Measurements from ENCODE around the gene TOMM20L. TPM values are rescaled to one million over a fixed set of nuclear protein-coding genes. Genes with fewer than 3 reads are reported as not detected.
A peak's percentile ranks its signal among the peaks of the same experiment; 100 is the strongest.

The TOMM20L gene
- total and polyA plus RNA-seq, 12 donors = not detected

- intact Hi-C loops (cut with DNase I) = loop anchor here in 2 of 10 donors (10.0 kb wide), 2 partner anchors 58 to 258 kb away; no protein-coding TSS in a partner anchor
- Histone ChIP-seq H3K36me3 (peaks cover 0 to 98% (median 60%) of the 10 kb centered on the region in 9 donors), H3K27ac (no peak overlapping the region), H3K27me3 (no peaks in the 10 kb centered on the region), H3K4me1 (no peaks in the 10 kb centered on the region), H3K4me3 (no peak overlapping the region), H3K9me3 (no peaks in the 10 kb centered on the region)
- ATAC-seq (no peak), DNase-seq (no peak)
- TF ChIP-seq CTCF (IDR thresholded peaks at IDR 0.05) = peak in 6 of 9 donors; percentile 33 to 47 (median 38)
- WGBS, 2 donors = 94 to 95% methylated on average over 3 of the region's 3 CpGs
Measured at GRCh38 chr14:58362798-58363412, 32.8 kb upstream of the TOMM20L start.

DNA sequence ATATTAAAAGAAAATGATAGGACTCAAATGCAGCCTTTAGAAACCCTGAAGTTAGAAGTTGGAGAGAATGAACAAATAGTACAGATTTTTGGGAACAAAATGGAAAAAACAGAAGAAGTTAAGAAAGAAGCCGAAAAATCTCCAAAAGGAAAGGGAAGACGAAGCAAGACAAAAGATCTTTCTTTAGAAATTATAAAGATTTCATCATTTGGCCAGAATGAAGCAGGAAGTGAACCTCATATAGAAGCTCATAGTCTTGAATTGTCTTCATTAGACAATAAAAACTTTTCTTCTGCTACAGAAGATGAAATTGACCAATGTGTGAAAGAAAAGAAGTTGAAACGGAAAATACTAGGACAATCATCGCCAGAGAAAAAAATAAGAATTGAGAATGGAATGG is 31.4 kb upstream of the TOMM20L start:
- ATAC-seq (no peak), DNase-seq (no peak)
- Histone ChIP-seq H3K4me1 (no peaks in the 10 kb centered on the region), H3K36me3 (peaks cover 0 to 100% (median 64%) of the 10 kb centered on the region in 9 donors), H3K9me3 (no peaks in the 10 kb centered on the region), H3K4me3 (no peak overlapping the region), H3K27ac (no peak overlapping the region), H3K27me3 (no peaks in the 10 kb centered on the region)
- no peak for TF ChIP-seq CTCF (IDR thresholded peaks at IDR 0.05)
- 83 to 84% methylated on average over 4 of the region's 4 CpGs for WGBS, 2 donors
- intact Hi-C loops (cut with DNase I) = loop anchor here in 2 of 10 donors (10.0 kb wide), 2 partner anchors 60 to 260 kb away; no protein-coding TSS in a partner anchor

DNA sequence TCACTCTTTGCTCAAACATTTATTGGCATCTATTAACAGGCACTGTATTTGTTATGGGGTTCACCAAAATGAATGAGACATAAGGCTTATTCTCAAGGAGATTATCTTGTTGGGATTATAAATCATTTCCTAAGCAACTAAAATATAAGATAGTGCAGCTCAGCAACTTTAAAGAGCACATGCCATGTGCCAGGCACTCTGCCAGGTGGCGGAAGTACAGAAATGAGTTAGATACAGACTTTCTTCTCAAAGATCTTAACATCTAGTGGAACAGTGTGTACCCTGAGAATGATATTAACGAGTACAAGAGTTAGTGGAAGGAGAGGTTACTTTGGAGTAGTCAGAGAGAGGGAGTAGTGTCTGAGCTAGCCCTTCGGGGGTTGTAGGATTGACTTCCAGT is 28.4 kb upstream of the TOMM20L start:
- no peak for TF ChIP-seq CTCF (IDR thresholded peaks at IDR 0.05)
- intact Hi-C loops (cut with DNase I) = loop anchor here in 2 of 10 donors (10.0 kb wide), 2 partner anchors 62 to 262 kb away; no protein-coding TSS in a partner anchor
- H3K4me1 ChIP-seq = no peaks in the 10 kb centered on the region
- ATAC-seq (peak in 1 of 8 donors; percentile 22), DNase-seq (no peak)
- H3K9me3 ChIP-seq = no peaks in the 10 kb centered on the region
- H3K27me3 ChIP-seq = no peaks in the 10 kb centered on the region
- no peak overlapping the region for H3K4me3 ChIP-seq
- H3K27ac ChIP-seq = no peak overlapping the region
- peaks cover 0 to 100% (median 43%) of the 10 kb centered on the region in 9 donors for H3K36me3 ChIP-seq
- WGBS, 2 donors = 73% methylated on average over 3 of the region's 3 CpGs

DNA sequence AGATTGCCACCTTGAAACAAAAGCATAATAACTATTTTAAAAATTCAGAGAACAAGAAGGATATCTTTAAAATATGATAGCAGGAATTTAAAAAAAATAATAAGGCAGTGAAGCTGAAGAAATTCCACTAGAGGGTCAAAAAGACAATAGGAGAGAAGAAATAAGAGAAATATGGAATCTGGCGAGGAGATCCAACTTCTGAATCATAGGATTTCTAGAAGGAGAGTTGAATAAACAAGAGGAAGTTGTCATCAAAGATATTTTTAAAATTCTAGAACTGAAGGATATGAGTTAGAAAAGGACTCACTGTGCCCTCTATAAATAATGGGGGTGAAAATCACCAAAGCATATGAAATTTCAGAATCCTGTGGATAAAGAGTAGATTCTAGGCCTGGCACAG is 26.8 kb upstream of the TOMM20L start:
- intact Hi-C loops (cut with DNase I) = loop anchor here in 2 of 10 donors (10.0 kb wide), 2 partner anchors 64 to 264 kb away; no protein-coding TSS in a partner anchor

More for the DNA sequence above, 26.8 kb upstream of the TOMM20L start:
- no peak for TF ChIP-seq CTCF (IDR thresholded peaks at IDR 0.05)
- no peak for DNase-seq
- Histone ChIP-seq H3K4me1 (no peaks in the 10 kb centered on the region), H3K4me3 (no peak overlapping the region), H3K9me3 (no peaks in the 10 kb centered on the region), H3K27ac (no peak overlapping the region), H3K27me3 (no peaks in the 10 kb centered on the region), H3K36me3 (peaks cover 0 to 100% (median 36%) of the 10 kb centered on the region in 9 donors)
- ATAC-seq = no peak
- WGBS, 2 donors = 88 to 98% methylated on average over 1 of the region's 1 CpG

Data from heart right ventricle (tissue), 16 donors.